Mammary epithelial cell (primary cell): ENCODE data around the gene TSGA10.
"Not testable (repeated sequence)": the region's sequence is repeated elsewhere in the genome, so short reads cannot be mapped to it uniquely, and the experiment has no call there.

ENCODE experiments used
- EZH2 ChIP-seq: IDR thresholded peaks from 2 replicates; pipeline ENCODE4 v1.6.1; 2012; ENCODE audit warnings: low read length, inconsistent platforms, borderline replicate concordance
- TF ChIP-seq, protein P1 (sequence below), 2 donors: IDR thresholded peaks in 1 of 2; conservative IDR thresholded peaks in 1 of 2; 2 replicates each; pipeline ENCODE4 v1.5.1; 2011 to 2012; ENCODE audit warnings: inconsistent platforms in 2 of 2, low read length in 2 of 2, mild to moderate bottlenecking in 2 of 2, control low read depth in 1 of 2, low read depth in 1 of 2; ENCODE audit not compliant: insufficient read depth in 1 of 2; ENCODE audit errors: extremely low read depth in 1 of 2

DNA sequence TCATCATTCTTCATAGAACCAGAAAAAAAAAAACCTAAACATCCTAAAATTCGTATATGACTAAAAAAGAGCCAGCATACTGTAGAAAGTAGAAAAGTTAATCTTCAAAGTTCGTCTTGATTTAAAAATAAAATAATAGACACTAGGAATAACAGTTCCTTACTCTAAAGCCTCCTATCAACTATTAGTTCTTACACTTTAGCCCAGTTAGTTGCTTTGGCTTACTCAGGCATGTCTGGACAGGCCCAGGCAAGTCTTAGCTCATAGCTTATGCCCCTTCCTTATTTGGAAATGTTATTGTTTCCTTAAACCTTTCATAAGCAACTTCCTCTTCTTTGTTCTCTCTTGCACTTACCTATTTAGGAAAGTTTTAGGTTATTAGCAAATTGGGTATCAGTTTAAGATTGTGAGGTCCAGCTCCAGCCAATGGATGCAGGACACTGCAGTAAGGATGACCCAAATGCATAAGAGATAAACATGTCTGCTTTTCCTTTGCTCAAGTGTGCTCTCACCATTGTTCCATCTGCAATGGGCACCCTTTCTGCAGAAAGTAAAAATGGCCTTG, 113.9 kb downstream of the TSGA10 start:
- TF ChIP-seq, protein P1, sequence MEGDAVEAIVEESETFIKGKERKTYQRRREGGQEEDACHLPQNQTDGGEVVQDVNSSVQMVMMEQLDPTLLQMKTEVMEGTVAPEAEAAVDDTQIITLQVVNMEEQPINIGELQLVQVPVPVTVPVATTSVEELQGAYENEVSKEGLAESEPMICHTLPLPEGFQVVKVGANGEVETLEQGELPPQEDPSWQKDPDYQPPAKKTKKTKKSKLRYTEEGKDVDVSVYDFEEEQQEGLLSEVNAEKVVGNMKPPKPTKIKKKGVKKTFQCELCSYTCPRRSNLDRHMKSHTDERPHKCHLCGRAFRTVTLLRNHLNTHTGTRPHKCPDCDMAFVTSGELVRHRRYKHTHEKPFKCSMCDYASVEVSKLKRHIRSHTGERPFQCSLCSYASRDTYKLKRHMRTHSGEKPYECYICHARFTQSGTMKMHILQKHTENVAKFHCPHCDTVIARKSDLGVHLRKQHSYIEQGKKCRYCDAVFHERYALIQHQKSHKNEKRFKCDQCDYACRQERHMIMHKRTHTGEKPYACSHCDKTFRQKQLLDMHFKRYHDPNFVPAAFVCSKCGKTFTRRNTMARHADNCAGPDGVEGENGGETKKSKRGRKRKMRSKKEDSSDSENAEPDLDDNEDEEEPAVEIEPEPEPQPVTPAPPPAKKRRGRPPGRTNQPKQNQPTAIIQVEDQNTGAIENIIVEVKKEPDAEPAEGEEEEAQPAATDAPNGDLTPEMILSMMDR (conservative IDR thresholded peaks at IDR 0.05 in 1 of 2, IDR thresholded peaks at IDR 0.05 in 1 of 2; ENCODE audit: extremely low read depth in 1 of 2, insufficient read depth in 1 of 2, low read depth in 1 of 2, low read length in 2 of 2), result not testable (repeated sequence)
- not testable (repeated sequence) for TF ChIP-seq EZH2
